Neural cell (in vitro differentiated cells): Measurements from ENCODE around the gene ART1. TPM values are rescaled to one million over a fixed set of nuclear protein-coding genes. Genes with fewer than 3 reads are reported as not detected.

Experiments used
- polyA plus RNA-seq: library from polyadenylated mRNA; depleted of rRNA; stranded (reverse); fragments of >200 nt; gene quantifications from 2 replicates; pipeline ENCODE4 v1.2.3, GENCODE V29; 2014
- small RNA-seq, 3 experiments: library from RNA; depleted of rRNA; stranded (forward); fragments of <200 nt; gene quantifications; one replicate each; pipeline ENCODE3, GENCODE V24; 2012

Gene ART1
- polyA plus RNA-seq, 1 donor from 2014 or later, result not detected

Small RNAs within 50 kb of the gene (small RNA-seq; reads per million reads assigned to genes)
- 0 to 1.2 (median 0) reads per million in 3 experiments for gene RF00019

Other genes with a start within 250 kb of the ART1 start
- gene ART5, start 3.1 kb upstream of the ART1 start, polyA plus RNA-seq, result not detected in 2 replicates
- 1.8 and 4.9 TPM in 2 replicates for gene CHRNA10, start 26.3 kb downstream of the ART1 start, polyA plus RNA-seq
- 28.9 and 45.5 TPM in 2 replicates for gene NUP98, start 152.4 kb downstream of the ART1 start, polyA plus RNA-seq
- 30.1 and 32.0 TPM in 2 replicates for gene PGAP2, start 163.4 kb downstream of the ART1 start, polyA plus RNA-seq
- gene RHOG, start 195.8 kb downstream of the ART1 start, polyA plus RNA-seq, result not detected in 2 replicates
- 14.5 and 16.4 TPM in 2 replicates for gene STIM1, start 210.5 kb downstream of the ART1 start, polyA plus RNA-seq